ENCODE data around the gene KCNMA1. TPM values are rescaled to one million over a fixed set of nuclear protein-coding genes. Genes with fewer than 3 reads are reported as not detected.

Gene KCNMA1
- total RNA-seq, 1 donor from 2014 or later, result 30.1 TPM

- Mint-ChIP-seq H3K4me3 (peak overlapping the region; percentile 52), H3K36me3 (no peaks in the 10 kb centered on the region), H3K9me3 (no peaks in the 10 kb centered on the region), H3K27me3 (peaks cover 6% of the 10 kb centered on the region), H3K27ac (no peak overlapping the region), H3K4me1 (ENCODE audit: unreplicated experiment) (peaks cover 53% of the 10 kb centered on the region)
- DNase-seq (ENCODE audit: extremely low spot score, unreplicated experiment), result no peak
- no peak for TF ChIP-seq CTCF (conservative IDR thresholded peaks at IDR 0.05)
These were observed 126.9 kb downstream of the KCNMA1 start for GRCh38 chr10:77510695-77511094.

GRCh38 chr10:77510294-77510693, 127.3 kb downstream of the KCNMA1 start:
- no peak overlapping the region for H3K4me3 Mint-ChIP-seq
- H3K4me1 Mint-ChIP-seq (ENCODE audit: unreplicated experiment), result peaks cover 57% of the 10 kb centered on the region
- no peak overlapping the region for H3K27ac Mint-ChIP-seq
- no peak for DNase-seq (ENCODE audit: extremely low spot score, unreplicated experiment)
- TF ChIP-seq CTCF (conservative IDR thresholded peaks at IDR 0.05), result no peak
- no peaks in the 10 kb centered on the region for H3K9me3 Mint-ChIP-seq
- H3K36me3 Mint-ChIP-seq, result no peaks in the 10 kb centered on the region
- peaks cover 8% of the 10 kb centered on the region for H3K27me3 Mint-ChIP-seq

DNA sequence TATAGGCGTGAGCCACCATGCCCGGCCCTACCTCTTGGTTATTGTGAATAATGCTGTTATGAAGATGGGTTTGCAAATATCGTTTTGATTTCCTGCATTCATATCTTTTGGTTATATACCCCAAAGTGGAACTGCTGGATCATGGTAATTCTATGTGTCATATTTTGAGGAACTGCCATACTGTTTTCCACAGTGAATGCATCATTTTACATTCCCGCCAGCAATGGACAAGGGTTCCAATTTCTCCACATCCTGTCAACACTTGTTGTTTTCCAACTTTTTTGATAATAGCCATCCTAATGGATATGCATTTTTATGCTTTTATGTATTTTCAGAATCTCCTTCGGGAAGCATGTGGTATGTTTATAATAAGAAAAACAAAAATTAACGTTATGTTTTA, 128.2 kb downstream of the KCNMA1 start:
- Mint-ChIP-seq H3K27ac (no peak overlapping the region), H3K9me3 (no peaks in the 10 kb centered on the region), H3K27me3 (peaks cover 8% of the 10 kb centered on the region), H3K36me3 (no peaks in the 10 kb centered on the region), H3K4me3 (no peak overlapping the region), H3K4me1 (ENCODE audit: unreplicated experiment) (peaks cover 52% of the 10 kb centered on the region)
- TF ChIP-seq CTCF (conservative IDR thresholded peaks at IDR 0.05), result no peak
- no peak for DNase-seq (ENCODE audit: extremely low spot score, unreplicated experiment)

GRCh38 chr10:77507291-77507880, 130.2 kb downstream of the KCNMA1 start:
- Mint-ChIP-seq H3K27ac (no peak overlapping the region), H3K27me3 (peaks cover 8% of the 10 kb centered on the region), H3K4me3 (no peak overlapping the region), H3K4me1 (ENCODE audit: unreplicated experiment) (peaks cover 40% of the 10 kb centered on the region), H3K36me3 (no peaks in the 10 kb centered on the region), H3K9me3 (no peaks in the 10 kb centered on the region)
- no peak for DNase-seq (ENCODE audit: extremely low spot score, unreplicated experiment)
- no peak for TF ChIP-seq CTCF (conservative IDR thresholded peaks at IDR 0.05)

GRCh38 chr10:77506517-77507200, 130.9 kb downstream of the KCNMA1 start:
- Mint-ChIP-seq H3K9me3 (no peaks in the 10 kb centered on the region), H3K4me1 (ENCODE audit: unreplicated experiment) (peaks cover 37% of the 10 kb centered on the region), H3K36me3 (no peaks in the 10 kb centered on the region), H3K27me3 (peaks cover 8% of the 10 kb centered on the region), H3K4me3 (no peak overlapping the region), H3K27ac (no peak overlapping the region)
- DNase-seq (ENCODE audit: extremely low spot score, unreplicated experiment), result no peak
- TF ChIP-seq CTCF (conservative IDR thresholded peaks at IDR 0.05), result no peak
